Stimulated activated CD4-positive, alpha-beta T cell treated with anti-CD3 and anti-CD28 coated beads, Interleukin-12 subunit alpha, Interleukin-12 subunit beta, amount 100 ng/mL, for 4 hours (primary cell): Measurements from ENCODE around the gene GOLPH3L.
"Not testable (repeated sequence)": the region's sequence is repeated elsewhere in the genome, so short reads cannot be mapped to it uniquely, and the experiment has no call there.

Experiments
- DNase-seq: peaks from one replicate; pipeline ENCODE4 v3.0.0-alpha.2; 2020

GOLPH3L gene

DNA sequence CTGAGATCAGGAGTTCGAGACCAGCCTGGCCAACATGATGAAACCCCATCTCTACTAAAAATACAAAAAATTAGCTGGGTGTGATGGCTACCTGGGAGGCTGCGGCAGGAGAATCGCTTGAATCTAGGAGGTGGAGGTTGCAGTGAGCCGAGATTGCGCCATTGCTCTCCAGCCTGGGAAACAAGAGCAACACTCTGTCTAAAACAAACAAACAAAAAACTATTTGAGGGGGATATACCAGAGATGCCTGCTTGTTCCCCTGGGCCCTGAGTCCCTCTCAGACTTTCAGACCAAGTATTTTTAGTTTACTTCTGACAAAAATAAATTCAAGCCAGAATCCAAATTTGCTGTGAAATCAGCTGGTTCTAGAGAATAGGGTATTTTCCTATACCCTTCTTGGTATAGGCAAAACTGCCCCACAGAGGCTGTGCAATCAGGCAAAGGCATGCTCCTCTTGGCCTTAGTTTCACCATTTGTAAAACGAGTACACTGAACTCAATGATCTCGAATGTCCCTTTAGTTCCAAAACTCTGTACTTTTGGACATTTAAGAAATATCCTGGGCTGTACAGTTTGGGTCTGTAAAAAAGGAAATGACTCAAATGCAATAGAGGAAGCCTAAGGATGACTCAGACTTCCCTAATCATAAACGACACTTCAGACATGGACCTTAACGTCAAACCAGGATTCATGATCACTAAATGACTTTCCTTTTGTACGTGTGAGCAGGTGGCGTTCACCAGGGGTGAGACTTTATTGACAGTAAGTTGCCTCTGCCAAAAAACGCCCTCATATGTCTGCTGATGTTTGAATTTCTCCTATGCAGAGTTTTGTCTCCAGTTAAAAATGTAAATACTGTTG is 83.7 kb downstream of the GOLPH3L start:
- DNase-seq: no peak

DNA sequence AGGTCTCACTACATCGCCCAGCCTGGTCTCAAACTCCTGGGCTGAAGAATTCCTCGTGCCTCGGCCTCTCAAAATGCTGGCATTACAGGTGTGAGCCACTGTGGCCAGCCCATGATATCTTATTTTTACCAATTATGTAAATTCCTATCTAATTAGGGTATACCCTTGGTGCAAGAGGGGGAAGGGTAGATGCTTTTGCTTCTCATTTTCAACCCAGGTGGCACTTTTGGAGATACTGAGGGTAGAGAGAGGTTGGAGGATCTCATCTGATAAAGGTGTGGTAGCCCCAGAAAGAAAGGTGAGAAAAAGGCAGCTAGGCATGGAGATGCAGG is 85.0 kb downstream of the GOLPH3L start:
- DNase-seq: no peak

DNA sequence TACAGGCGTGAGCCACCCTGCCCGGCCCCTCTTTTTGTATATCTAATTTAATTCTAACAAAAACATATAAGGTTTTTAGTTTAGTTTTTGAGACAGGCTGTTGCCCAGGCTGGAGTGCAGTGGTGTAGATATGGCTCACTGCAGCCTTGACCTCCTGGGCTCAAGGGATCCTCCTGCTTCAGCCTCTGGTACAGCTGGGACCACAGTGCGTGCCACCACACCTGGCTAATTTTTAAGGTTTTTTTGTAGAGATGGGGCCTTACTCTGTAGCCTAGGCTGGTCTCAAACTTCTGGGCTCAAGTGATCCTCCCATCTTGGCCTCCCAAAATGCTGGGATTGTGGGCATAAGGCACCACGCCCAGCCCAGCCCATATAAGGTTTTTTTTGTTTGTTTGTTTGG is 86.4 kb downstream of the GOLPH3L start:
- DNase-seq: no peak

DNA sequence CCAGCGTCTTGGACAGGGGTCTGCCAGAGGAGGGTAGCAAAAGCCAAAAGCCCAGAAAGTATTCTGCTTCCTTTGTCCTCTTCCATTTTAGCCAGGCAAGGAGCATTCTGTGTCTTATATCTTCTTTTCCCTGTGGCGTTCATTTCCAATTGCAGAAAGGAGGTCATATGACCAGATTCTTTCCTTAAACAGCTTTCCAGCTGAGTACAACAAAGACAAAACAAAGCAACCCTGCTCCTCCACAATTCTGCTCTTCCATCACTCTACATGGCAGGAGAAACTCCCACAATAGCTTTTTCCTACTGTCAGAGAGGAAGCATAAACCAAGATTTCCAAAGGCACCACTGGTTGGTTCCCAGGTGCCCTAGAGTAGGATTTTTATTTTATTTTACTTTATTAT is 87.2 kb downstream of the GOLPH3L start:
- no peak for DNase-seq

DNA sequence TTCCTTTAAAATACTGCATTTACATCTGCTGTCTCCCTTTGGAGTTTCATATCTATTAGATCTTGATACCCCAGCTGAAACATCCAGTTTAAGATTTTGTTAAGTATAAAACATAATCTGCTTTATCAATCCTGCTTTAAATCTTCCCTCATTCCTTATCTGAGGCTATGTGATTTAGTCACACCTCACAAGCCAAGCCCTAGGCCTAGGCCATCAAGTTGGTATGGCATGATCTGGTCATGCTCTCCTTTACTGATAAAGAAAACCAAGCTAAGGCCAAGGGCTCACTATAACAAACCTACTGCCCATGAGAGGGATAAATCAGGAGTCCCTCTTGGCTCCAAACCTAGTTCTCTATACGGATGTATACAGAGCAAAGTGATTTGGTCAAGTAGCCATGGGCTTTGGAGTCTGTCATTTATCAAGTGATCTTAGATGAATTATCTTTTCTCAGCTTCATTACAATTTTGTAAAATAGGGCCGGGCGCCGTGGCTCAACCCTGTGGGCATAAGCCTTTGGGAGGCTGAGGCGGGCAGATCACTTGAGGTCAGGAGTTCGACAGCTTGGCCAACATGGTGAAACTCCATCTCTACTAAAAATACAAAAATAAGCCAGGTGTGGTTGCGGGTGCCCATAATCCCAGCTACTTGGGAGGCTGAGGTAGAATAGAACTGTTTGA is 90.4 kb downstream of the GOLPH3L start:
- no peak for DNase-seq

DNA sequence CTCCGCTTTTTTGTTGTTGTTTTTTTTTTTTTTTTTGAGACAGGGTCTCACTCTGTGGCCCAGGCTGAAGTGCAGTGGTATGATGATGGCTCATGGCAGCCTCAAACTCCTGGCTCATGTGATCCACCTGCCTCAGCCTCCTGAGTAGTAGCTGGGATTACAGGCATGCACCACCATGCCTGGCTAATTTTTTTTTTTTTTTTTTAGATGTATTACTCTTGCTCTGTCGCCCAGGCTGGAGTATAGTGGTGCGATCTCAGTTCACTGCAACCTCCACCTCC is 91.6 kb downstream of the GOLPH3L start:
- DNase-seq: not testable (repeated sequence)

DNA sequence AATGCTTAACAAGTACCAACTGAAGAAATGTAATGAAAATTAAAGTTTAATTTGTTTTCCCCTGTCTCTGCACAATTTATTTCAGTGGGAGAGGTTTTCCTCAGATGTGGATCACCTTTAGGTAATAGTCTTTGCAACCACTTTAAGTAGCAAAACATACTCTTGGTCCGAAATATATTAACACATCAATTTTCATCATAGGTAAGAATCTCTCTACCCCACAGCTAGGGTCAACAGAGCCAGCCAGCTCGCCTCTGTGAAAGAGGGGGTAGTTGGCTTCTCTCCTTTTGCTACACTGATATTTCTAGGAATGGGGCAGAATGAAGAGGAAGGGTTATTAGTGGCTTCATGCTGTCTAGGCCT is 92.7 kb downstream of the GOLPH3L start:
- DNase-seq: no peak

DNA sequence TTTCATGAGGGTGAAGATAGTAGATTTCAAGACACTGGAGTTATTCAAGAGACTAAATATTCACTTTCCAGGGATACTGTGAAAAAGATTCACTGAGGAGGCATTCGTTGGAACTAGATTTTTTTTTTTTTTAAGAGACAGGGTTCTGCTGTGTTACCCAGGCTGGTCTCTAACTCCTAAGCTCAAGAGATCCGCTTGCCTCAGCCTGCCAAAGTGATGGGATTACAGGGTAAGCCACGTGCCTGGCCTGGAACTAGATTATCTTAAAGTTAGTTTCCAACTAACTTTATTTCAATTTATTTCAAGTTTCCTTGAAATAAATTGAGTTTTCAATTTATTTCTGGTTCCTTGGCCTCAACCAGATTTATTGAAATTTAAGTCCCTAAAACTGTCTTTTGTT is 93.2 kb downstream of the GOLPH3L start:
- DNase-seq: no peak

DNA sequence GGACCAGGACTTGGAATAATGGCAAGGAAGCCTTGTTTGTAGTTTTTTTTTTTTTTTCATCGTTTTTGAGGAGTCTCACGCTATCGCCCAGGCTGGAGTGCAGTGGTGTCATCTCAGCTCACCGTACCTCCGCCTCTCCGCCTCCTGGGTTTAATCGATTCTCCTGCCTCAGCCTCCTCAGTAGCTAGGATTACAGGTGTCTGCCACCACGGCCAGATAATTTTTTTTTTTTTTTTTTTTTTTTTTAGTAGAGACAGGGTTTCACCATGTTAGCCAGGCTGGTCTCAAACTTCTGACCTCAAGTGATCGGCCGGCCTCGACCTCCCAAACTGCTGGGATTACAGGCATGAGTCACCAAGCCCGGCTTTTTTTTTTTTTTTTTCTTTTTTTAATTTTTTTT is 94.6 kb downstream of the GOLPH3L start:
- not testable (repeated sequence) for DNase-seq

DNA sequence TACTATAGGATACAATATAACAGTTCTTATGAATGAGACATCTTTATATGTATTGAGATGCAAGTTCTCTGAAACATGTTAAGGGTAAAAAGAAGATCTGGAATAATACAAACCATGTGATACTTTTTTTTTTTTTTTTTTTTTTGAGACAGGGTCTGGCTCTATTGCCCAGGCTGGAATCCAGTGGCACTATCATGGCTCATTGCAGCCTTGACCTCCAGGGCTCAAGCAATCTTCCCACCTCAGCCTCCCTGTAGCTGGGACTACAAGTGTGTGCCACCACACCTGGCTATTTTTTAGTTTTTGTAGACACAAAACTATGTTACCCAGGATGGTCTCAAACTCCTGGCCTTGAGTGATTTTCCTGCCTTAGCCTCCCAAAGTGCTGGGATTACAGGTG is 95.4 kb downstream of the GOLPH3L start:
- DNase-seq: no peak

DNA sequence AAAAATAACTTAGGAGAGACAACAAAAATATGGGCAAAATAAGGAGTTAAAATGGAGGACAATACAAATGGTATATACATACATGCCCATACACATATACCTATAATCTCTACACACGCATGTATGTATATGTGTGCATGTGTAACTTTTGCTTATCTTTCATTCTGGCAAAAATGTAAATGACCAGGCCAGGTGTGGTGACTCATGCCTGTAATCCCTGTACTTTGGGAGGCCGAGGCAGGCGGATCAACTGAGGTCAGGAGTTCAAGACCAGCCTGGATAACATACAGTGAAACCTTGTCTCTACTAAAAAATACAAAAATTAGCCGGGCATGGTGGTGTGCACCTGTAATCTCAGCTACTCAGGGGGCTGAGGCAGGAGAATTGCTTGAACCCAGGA is 98.6 kb downstream of the GOLPH3L start:
- DNase-seq: not testable (repeated sequence)

DNA sequence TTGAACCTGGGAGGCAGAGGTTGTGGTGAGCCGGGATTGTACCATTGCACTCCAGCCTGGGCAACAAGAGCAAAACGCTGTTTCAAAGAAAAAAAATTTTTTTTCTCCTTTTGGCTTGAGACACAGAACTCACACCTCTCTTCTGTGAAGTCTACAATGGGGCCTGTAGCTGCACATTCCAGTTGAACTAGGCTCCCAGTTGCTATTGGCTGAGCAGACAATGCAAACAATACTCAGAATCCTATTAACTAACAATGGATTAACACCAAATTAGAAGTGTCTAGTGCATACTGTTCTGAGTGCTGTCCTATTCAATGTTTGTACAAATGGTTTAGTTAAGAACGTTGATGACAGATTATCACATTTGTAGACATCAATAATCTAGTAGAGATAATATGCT is 100.0 kb downstream of the GOLPH3L start:
- DNase-seq: no peak
